ENCODE data around the gene DDX42. TPM values are rescaled to one million over a fixed set of nuclear protein-coding genes. Genes with fewer than 3 reads are reported as not detected.

DDX42 gene
- total and polyA plus RNA-seq, 2 of the 13 experiments (the other 11 are each of a cell fraction or from before 2014, with no cell fraction given), result 87.2 to 92.9 TPM

GRCh38 chr17:63841350-63842172 lies 67.6 kb downstream of the DDX42 start (continued):
- peak; percentile 45 for TF ChIP-seq MYC (CRISPR knock-in tag; IDR thresholded peaks at IDR 0.05; ENCODE audit: borderline replicate concordance)
- 0 out of 2 replicates have a peak, but pooled peaks have one; percentile 34 for TF ChIP-seq SRY (CRISPR knock-in tag; IDR thresholded peaks at IDR 0.05)
- peak; percentile 66; the same call in 1 of the 2 replicates for TF ChIP-seq ZFX (CRISPR knock-in tag; IDR thresholded peaks at IDR 0.05; ENCODE audit: low read depth)
- peak; percentile 86; the same call in 1 of the 2 replicates for TF ChIP-seq GLI4 (CRISPR knock-in tag; IDR thresholded peaks at IDR 0.05; ENCODE audit: borderline replicate concordance)
- TF ChIP-seq ZNF501 (CRISPR knock-in tag; IDR thresholded peaks at IDR 0.05), result peak; percentile 54; the same call in 1 of the 2 replicates
- TF ChIP-seq DMAP1 (CRISPR knock-in tag; IDR thresholded peaks at IDR 0.05), result no peak; the same call in 1 of the 2 replicates
- TF ChIP-seq ZNF772 (CRISPR knock-in tag; IDR thresholded peaks at IDR 0.05), result 0 out of 2 replicates have a peak, but pooled peaks have one; percentile 60
- TF ChIP-seq ZNF549 (CRISPR knock-in tag; IDR thresholded peaks at IDR 0.05), result peak; percentile 66; the same call in 1 of the 2 replicates
- TF ChIP-seq DPF2 (CRISPR knock-in tag; IDR thresholded peaks at IDR 0.05; ENCODE audit: borderline replicate concordance, low read depth), result 0 out of 2 replicates have a peak, but pooled peaks have one; percentile 19
- TF ChIP-seq ZNF280B (CRISPR knock-in tag; IDR thresholded peaks at IDR 0.05; ENCODE audit: borderline replicate concordance), result peak; percentile 73; the same call in 1 of the 2 replicates
- no peak for TF ChIP-seq ZFAT (CRISPR knock-in tag; conservative IDR thresholded peaks at IDR 0.05)
- TF ChIP-seq ZFP91 (CRISPR knock-in tag; IDR thresholded peaks at IDR 0.05; ENCODE audit: borderline replicate concordance), result peak; percentile 64
- 0 out of 2 replicates have a peak, but pooled peaks have one; percentile 56 for TF ChIP-seq ZSCAN21 (CRISPR knock-in tag; IDR thresholded peaks at IDR 0.05; ENCODE audit: borderline replicate concordance)
- TF ChIP-seq SAP130 (CRISPR knock-in tag; IDR thresholded peaks at IDR 0.05; ENCODE audit: low read depth), result 0 out of 2 replicates have a peak, but pooled peaks have one; percentile 2
- TF ChIP-seq PHF8 (CRISPR knock-in tag; IDR thresholded peaks at IDR 0.05), result peak; percentile 70
- TF ChIP-seq ISL2 (CRISPR knock-in tag; IDR thresholded peaks at IDR 0.05), result 0 out of 2 replicates have a peak, but pooled peaks have one; percentile 11
- no peak for TF ChIP-seq ATF1 (CRISPR knock-in tag; IDR thresholded peaks at IDR 0.05)
- TF ChIP-seq REXO4 (CRISPR knock-in tag; IDR thresholded peaks at IDR 0.05; ENCODE audit: borderline replicate concordance), result no peak
- no peak for TF ChIP-seq ATF7 (IDR thresholded peaks at IDR 0.05)
- no peak for TF ChIP-seq ATF7 (CRISPR knock-in tag; IDR thresholded peaks at IDR 0.05)
- TF ChIP-seq XBP1 (CRISPR knock-in tag; IDR thresholded peaks at IDR 0.05), result 0 out of 2 replicates have a peak, but pooled peaks have one; percentile 13
- peak; percentile 20; the same call in 1 of the 2 replicates for TF ChIP-seq ERF (CRISPR knock-in tag; IDR thresholded peaks at IDR 0.05)
- TF ChIP-seq TARDBP (CRISPR knock-in tag; IDR thresholded peaks at IDR 0.05), result 0 out of 2 replicates have a peak, but pooled peaks have one; percentile 21
- 0 out of 2 replicates have a peak, but pooled peaks have one; percentile 41 for TF ChIP-seq ZNF547 (CRISPR knock-in tag; IDR thresholded peaks at IDR 0.05)
- peak; percentile 77; the same call in 1 of the 2 replicates for TF ChIP-seq MLLT10 (CRISPR knock-in tag; IDR thresholded peaks at IDR 0.05)
- peak; percentile 65 for TF ChIP-seq HNF4A (CRISPR knock-in tag; IDR thresholded peaks at IDR 0.05)
- TF ChIP-seq CAMTA2 (CRISPR knock-in tag; IDR thresholded peaks at IDR 0.05; ENCODE audit: borderline replicate concordance), result no peak
- TF ChIP-seq BRD4 (CRISPR knock-in tag; IDR thresholded peaks at IDR 0.05), result 0 out of 2 replicates have a peak, but pooled peaks have one; percentile 42
- TF ChIP-seq KMT2A (CRISPR knock-in tag; IDR thresholded peaks at IDR 0.05), result peak; percentile 31; the same call in 1 of the 2 replicates
